Measurements from ENCODE around the gene PEX11B.

DNA sequence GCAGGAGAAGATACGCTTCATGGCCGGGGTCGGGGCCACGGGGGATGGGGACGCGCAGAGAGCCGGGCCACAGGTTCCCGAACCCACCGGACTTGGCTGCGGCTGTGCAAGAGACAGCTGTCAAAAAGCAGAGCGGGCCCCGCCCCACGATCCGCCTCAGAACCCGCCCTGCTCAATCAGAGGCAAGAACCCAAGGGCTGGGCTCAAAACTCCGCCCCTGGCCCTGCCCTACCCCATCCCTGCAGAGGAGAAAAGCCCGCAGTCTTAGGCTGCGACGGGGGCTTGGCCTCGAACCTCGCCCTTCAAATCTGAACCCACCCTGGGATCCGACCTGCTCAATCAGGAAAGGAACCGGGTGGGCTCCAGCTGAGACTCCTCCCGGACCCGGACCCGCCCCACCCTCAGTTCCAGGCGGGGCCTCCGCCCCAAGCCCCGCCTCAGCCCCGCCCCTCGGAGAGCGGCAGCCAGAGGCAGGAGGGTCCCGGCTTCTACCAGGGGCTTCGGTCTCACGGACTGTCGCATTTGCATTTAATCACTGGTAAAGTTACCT, 32.7 kb downstream of the PEX11B start, which contains the start of gene ANKRD35:
- TF ChIP-seq, protein P1, sequence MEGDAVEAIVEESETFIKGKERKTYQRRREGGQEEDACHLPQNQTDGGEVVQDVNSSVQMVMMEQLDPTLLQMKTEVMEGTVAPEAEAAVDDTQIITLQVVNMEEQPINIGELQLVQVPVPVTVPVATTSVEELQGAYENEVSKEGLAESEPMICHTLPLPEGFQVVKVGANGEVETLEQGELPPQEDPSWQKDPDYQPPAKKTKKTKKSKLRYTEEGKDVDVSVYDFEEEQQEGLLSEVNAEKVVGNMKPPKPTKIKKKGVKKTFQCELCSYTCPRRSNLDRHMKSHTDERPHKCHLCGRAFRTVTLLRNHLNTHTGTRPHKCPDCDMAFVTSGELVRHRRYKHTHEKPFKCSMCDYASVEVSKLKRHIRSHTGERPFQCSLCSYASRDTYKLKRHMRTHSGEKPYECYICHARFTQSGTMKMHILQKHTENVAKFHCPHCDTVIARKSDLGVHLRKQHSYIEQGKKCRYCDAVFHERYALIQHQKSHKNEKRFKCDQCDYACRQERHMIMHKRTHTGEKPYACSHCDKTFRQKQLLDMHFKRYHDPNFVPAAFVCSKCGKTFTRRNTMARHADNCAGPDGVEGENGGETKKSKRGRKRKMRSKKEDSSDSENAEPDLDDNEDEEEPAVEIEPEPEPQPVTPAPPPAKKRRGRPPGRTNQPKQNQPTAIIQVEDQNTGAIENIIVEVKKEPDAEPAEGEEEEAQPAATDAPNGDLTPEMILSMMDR (IDR thresholded peaks at IDR 0.05; ENCODE audit: borderline replicate concordance, extremely low read depth, low read length, poor library complexity, severe bottlenecking) = no peak
- TF ChIP-seq EZH2 (IDR thresholded peaks at IDR 0.05; ENCODE audit: borderline replicate concordance, low read depth, low read length, severe bottlenecking) = no peak

Data from DND-41 (cell line).